Activated CD8-positive, alpha-beta T cell treated with anti-CD3 and anti-CD28 coated beads for 36 hours (primary cell): Measurements from ENCODE around the gene EPHA3. TPM values are rescaled to one million over a fixed set of nuclear protein-coding genes. Genes with fewer than 3 reads are reported as not detected.

Source experiments
- ATAC-seq: fragments of 200-7000 bp; cut with Tn5 transposase; one replicate; pipeline ENCODE4 v1.10.0; 2021; ENCODE audit warnings: mild to moderate bottlenecking, moderate library complexity
- CTCF ChIA-PET: fragments of 350-600 bp; sonication (Branson Sonifier 250); formaldehyde crosslinking; loops from one replicate; lab custom pipeline; 2021; ENCODE audit warnings: antibody characterized with exemption; lab: Charles Lee
- POLR2A ChIA-PET: fragments of 350-600 bp; sonication (Branson Sonifier 250); formaldehyde crosslinking; loops from one replicate; lab custom pipeline; 2021; ENCODE audit warnings: antibody characterized with exemption; lab: Charles Lee
- DNase-seq: peaks from one replicate; pipeline ENCODE4 v3.0.0-alpha.2; 2020
- H3K27ac Mint-ChIP-seq: one replicate; pipeline ENCODE4 v1.8.0; 2021; ENCODE audit warnings: mild to moderate bottlenecking, mixed read lengths
- H3K27me3 Mint-ChIP-seq: one replicate; pipeline ENCODE4 v1.8.0; 2021; ENCODE audit warnings: mixed read lengths
- H3K36me3 Mint-ChIP-seq: one replicate; pipeline ENCODE4 v1.8.0; 2021; ENCODE audit warnings: low read depth, mixed read lengths
- H3K4me1 Mint-ChIP-seq: one replicate; pipeline ENCODE4 v1.8.0; 2021; ENCODE audit warnings: low read depth, mixed read lengths
- H3K4me3 Mint-ChIP-seq: one replicate; pipeline ENCODE4 v1.8.0; 2021; ENCODE audit warnings: mild to moderate bottlenecking, moderate library complexity, mixed read lengths
- H3K9me3 Mint-ChIP-seq: one replicate; pipeline ENCODE4 v1.8.0; 2021; ENCODE audit warnings: mixed read lengths
- intact Hi-C: fragments of 100-400 bp; cut with micrococcal nuclease; formaldehyde crosslinking; loops from one replicate; pipeline ENCODE4 v1.10.0; 2022
- total RNA-seq, 2 experiments: library from RNA; stranded (reverse); gene quantifications; one replicate each; pipeline ENCODE4 v1.2.3, GENCODE V29; 2021
- TF ChIP-seq, protein P1 (sequence below): fragments of 200-600 bp; IDR thresholded peaks from one replicate; pipeline ENCODE4 v1.8.0; 2022; ENCODE audit warnings: antibody characterized with exemption, mild to moderate bottlenecking

Gene EPHA3
- total RNA-seq, 2 experiments from 2014 or later: not detected

DNA sequence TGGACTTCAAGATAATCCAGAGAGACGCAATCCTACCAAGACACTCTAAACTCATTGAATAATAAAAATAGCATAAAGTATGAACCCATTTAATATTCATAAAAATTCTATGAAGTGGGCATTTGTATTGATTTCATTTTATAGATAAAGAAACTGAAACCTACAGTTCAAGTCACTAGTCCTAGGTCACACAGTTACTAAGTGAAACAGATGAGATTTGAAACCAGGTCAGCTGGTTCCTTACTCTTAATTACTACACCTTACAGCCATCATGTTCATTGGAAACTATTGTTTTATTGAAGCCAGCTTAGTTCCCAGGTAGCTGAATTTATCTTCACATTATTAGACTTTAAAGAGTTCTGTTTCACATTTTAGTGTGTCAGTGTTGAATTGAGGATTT, 158.7 kb downstream of the EPHA3 start:
- Mint-ChIP-seq H3K27ac (no peak overlapping the region), H3K4me1 (no peaks in the 10 kb centered on the region), H3K36me3 (no peaks in the 10 kb centered on the region), H3K9me3 (peaks cover 4% of the 10 kb centered on the region), H3K4me3 (no peak overlapping the region), H3K27me3 (no peaks in the 10 kb centered on the region)
- no peak for DNase-seq
- ChIA-PET CTCF (no interaction called here), POLR2A (no interaction called here)
- ATAC-seq: no peak
- intact Hi-C loops: no loop called here
- TF ChIP-seq, protein P1, sequence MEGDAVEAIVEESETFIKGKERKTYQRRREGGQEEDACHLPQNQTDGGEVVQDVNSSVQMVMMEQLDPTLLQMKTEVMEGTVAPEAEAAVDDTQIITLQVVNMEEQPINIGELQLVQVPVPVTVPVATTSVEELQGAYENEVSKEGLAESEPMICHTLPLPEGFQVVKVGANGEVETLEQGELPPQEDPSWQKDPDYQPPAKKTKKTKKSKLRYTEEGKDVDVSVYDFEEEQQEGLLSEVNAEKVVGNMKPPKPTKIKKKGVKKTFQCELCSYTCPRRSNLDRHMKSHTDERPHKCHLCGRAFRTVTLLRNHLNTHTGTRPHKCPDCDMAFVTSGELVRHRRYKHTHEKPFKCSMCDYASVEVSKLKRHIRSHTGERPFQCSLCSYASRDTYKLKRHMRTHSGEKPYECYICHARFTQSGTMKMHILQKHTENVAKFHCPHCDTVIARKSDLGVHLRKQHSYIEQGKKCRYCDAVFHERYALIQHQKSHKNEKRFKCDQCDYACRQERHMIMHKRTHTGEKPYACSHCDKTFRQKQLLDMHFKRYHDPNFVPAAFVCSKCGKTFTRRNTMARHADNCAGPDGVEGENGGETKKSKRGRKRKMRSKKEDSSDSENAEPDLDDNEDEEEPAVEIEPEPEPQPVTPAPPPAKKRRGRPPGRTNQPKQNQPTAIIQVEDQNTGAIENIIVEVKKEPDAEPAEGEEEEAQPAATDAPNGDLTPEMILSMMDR: no peak

DNA sequence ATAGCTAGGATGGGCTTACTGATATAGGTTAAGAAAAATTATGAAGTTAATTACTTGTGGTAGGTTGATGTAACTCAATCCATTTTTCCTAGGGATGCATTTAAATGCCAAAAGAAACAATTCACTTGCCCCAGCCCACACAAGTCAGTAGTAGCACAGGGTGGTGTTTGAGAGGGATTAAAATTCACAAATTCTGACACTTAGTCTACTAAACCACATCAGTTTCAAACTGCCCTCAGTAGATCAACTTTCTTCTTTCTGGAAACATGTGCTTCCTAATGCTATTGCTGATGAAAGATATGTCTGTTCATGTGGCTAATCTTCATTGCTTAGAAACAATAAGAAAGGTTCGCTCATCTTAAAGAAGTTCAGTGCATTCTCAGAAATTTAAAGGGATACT, 160.6 kb downstream of the EPHA3 start:
- Mint-ChIP-seq H3K4me1 (no peaks in the 10 kb centered on the region), H3K9me3 (peaks cover 3% of the 10 kb centered on the region), H3K27me3 (no peaks in the 10 kb centered on the region), H3K27ac (no peak overlapping the region), H3K36me3 (no peaks in the 10 kb centered on the region), H3K4me3 (no peak overlapping the region)
- POLR2A ChIA-PET: no interaction called here
- intact Hi-C loops: no loop called here
- no peak for ATAC-seq
- DNase-seq: no peak
- TF ChIP-seq, protein P1: no peak
- CTCF ChIA-PET: interaction anchor here (1.0 kb wide), 1 partner anchor 11 kb away, joined by 3 read pairs; no protein-coding TSS in a partner anchor

DNA sequence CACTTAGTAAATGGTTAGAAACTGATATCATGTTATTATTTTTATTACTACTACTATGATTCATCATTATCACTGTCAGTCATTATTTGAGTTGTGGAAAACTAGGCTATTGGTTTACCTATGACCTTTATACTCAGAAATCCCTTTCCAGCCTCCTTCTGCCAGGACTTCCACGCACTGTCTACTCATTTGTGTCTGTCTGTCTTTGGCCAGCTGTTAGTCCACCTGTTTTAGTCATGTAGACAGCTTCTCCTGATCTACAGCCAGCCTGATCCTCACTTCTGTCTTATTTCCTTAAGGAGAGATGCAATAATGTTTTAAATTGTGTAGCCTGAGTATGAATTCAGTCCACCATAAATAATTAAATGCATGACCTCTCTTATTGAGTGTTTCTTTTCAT, 162.8 kb downstream of the EPHA3 start:
- intact Hi-C loops: no loop called here
- TF ChIP-seq, protein P1: no peak
- H3K36me3 Mint-ChIP-seq: no peaks in the 10 kb centered on the region
- ChIA-PET POLR2A (no interaction called here), CTCF (no interaction called here)
- no peaks in the 10 kb centered on the region for H3K27me3 Mint-ChIP-seq
- H3K4me3 Mint-ChIP-seq: no peak overlapping the region
- DNase-seq (no peak), ATAC-seq (no peak)
- peaks cover 1% of the 10 kb centered on the region for H3K9me3 Mint-ChIP-seq
- no peaks in the 10 kb centered on the region for H3K4me1 Mint-ChIP-seq
- H3K27ac Mint-ChIP-seq: no peak overlapping the region

DNA sequence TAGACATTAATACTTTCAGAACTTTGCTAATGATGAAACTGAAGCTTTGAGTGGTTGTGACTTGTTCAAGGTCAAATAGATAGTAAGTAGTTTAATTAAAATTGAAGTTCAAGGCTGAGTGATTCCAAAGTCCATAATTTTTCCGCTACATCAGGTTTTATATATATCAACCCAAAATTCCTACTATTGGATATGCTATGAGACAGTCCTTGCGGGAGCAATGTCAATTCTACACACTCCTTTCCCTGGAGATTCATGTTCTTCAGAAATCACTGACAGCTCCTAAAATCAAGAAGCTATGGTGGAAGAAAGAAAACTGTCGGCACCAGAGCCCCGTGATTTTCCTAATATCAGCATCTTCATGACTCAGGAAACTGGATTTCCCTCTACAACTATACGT, 167.6 kb downstream of the EPHA3 start:
- no peak overlapping the region for H3K4me3 Mint-ChIP-seq
- no peaks in the 10 kb centered on the region for H3K4me1 Mint-ChIP-seq
- ChIA-PET POLR2A (no interaction called here), CTCF (no interaction called here)
- no peaks in the 10 kb centered on the region for H3K36me3 Mint-ChIP-seq
- no peak overlapping the region for H3K27ac Mint-ChIP-seq
- TF ChIP-seq, protein P1: no peak
- H3K9me3 Mint-ChIP-seq: peaks cover 2% of the 10 kb centered on the region
- intact Hi-C loops: no loop called here
- no peak for ATAC-seq
- H3K27me3 Mint-ChIP-seq: no peaks in the 10 kb centered on the region
- DNase-seq: no peak

DNA sequence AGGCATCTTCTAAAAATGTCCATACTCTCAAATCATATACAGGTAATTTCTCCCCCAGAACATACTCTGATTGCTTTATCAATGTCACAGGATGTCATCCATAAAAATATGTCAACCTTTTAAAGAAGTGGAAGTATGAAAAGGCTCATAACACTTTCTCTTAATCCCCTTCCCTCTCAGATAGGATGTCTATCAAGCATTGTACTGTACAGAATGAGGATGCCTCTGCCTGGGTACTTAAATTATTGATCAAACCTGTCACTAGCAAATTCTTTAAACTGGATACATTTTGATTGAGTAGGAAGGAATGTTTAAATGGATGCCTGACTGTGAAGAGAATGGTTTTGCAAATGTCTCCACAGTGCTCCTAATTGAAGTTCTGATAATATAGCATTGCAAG, 168.7 kb downstream of the EPHA3 start:
- no peaks in the 10 kb centered on the region for H3K4me1 Mint-ChIP-seq
- no peak overlapping the region for H3K4me3 Mint-ChIP-seq
- DNase-seq (no peak), ATAC-seq (no peak)
- H3K9me3 Mint-ChIP-seq: peaks cover 2% of the 10 kb centered on the region
- ChIA-PET POLR2A (no interaction called here), CTCF (no interaction called here)
- H3K27me3 Mint-ChIP-seq: no peaks in the 10 kb centered on the region
- no peaks in the 10 kb centered on the region for H3K36me3 Mint-ChIP-seq
- intact Hi-C loops: no loop called here
- H3K27ac Mint-ChIP-seq: no peak overlapping the region
- TF ChIP-seq, protein P1: no peak
